Epithelial cell of proximal tubule (primary cell): ENCODE data around the gene GRIA4. TPM values are rescaled to one million over a fixed set of nuclear protein-coding genes. Genes with fewer than 3 reads are reported as not detected.

Source experiments
- DNase-seq: peaks from one replicate; pipeline ENCODE4 v3.0.0-alpha.2; 2011; ENCODE audit warnings: low read depth
- H3K4me3 ChIP-seq: 2 replicates; pipeline ENCODE4 v1.5.1; 2011; ENCODE audit warnings: low read depth, mild to moderate bottlenecking, low read length
- total RNA-seq: library from RNA; depleted of rRNA; stranded (reverse); fragments of >200 nt; gene quantifications from 2 replicates; pipeline ENCODE4 v1.2.3, GENCODE V29; 2015
- TF ChIP-seq, protein P1 (sequence below): conservative IDR thresholded peaks from 2 replicates; pipeline ENCODE4 v1.5.1; 2012; ENCODE audit warnings: low read depth, mild to moderate bottlenecking, low read length

GRIA4 gene
- total RNA-seq, 1 donor from 2014 or later, result 0.69 TPM

DNA sequence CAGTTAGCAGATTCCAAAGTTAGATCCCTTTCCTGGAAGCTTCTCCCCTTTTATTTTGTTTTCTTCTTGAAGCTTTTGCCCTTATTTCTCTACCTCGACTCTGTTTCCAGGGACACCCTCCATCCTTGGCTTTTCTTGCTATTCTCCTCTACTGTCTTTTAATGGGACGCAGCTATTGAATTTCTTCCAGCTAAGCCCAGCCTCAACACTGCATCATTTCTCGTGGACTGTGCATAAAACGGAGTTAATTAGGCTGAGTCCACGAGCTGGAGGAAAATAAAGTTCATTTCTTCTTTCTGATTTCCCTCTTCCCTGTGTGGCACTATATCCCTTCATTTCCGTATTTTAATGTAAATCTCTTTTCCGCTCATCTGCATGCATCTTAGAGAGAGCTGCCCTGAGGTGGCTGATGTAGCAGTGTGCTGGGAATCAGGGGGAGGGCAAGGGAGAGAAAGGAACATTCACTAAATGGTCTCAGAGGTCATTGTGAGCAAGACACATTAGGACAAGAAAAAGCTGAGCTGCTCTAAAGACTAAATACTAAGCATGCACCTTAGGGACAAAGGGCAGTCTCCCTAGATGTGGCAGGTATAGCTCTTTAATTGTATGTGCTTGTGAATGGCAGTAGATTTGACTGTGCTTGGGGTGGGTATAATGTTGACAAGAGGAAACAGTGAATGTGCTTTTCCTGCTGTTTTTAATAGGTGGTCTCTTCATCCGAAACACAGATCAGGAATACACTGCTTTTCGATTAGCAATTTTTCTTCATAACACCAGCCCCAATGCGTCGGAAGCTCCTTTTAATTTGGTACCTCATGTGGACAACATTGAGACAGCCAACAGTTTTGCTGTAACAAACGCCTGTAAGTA lies 1.9 kb downstream of the GRIA4 start:
- DNase-seq, result no peak
- H3K4me3 ChIP-seq, result peak overlapping the region; percentile 53
- TF ChIP-seq, protein P1, sequence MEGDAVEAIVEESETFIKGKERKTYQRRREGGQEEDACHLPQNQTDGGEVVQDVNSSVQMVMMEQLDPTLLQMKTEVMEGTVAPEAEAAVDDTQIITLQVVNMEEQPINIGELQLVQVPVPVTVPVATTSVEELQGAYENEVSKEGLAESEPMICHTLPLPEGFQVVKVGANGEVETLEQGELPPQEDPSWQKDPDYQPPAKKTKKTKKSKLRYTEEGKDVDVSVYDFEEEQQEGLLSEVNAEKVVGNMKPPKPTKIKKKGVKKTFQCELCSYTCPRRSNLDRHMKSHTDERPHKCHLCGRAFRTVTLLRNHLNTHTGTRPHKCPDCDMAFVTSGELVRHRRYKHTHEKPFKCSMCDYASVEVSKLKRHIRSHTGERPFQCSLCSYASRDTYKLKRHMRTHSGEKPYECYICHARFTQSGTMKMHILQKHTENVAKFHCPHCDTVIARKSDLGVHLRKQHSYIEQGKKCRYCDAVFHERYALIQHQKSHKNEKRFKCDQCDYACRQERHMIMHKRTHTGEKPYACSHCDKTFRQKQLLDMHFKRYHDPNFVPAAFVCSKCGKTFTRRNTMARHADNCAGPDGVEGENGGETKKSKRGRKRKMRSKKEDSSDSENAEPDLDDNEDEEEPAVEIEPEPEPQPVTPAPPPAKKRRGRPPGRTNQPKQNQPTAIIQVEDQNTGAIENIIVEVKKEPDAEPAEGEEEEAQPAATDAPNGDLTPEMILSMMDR, result no peak

DNA sequence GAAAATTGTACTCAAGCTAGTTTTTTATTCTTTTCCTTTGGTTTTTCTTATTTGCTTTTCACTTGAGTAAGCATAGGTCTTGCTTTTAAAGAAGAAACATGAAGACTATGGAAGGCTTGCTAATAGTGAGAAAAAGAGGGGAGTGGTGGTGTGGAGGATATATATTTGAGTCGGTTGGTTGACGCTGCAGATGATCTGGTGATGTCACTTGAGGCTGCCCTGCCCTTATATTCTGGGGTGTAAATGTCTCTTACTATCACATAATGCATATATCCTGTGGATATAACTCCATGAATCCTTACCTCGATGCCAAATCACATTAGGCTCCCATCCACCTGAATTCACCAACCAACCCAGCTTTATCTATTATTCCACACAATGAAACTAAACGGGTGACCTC lies 2.9 kb downstream of the GRIA4 start:
- TF ChIP-seq, protein P1, result no peak
- no peak overlapping the region for H3K4me3 ChIP-seq
- no peak for DNase-seq

DNA sequence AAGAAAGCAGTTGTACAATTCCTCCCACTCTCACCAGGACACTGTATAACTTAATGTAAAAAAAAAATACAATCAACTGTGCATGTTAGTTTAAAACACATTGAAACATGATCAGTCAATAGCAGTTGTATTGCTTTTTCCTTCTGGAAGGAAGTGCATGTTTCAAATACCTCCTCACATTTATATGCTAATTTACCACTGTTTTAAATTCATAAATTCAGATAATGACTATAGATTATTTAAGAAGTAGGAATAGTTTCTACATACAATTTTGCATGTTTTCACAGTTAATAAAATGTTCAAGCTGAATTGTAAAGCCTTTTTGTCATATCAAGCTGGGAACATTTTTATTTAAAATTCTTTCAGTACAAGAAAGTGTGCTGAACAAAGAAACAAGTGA lies 3.3 kb downstream of the GRIA4 start:
- TF ChIP-seq, protein P1, result no peak
- DNase-seq, result no peak
- H3K4me3 ChIP-seq, result no peak overlapping the region

DNA sequence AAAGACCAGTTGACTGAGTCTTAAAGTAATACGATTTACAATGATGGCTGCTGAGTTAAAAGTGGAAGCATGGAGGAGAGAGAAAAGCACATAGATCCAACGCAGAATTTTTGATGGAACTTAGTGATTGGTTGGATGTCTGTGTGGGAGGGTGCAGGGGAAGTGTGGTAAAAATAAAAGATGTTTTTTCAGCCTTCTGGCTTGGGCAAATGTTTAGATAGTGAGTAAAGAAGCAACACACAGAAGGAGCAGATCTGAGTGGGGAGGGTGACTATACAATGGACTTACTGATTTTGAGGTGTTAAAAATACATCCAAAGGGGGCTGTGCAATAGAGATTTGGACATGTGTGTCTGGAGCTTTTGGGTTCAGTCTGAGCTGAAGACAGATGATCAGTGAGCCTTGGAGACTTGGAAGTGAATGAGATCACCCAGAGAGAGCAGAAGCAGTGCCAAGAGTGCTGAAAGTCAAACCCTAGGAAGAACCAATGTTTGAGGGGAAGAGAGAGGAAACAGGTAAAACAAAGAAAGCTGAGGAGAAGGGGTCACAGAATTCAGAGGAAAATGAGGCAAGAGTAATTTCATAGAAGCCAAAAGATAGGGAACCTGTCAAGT lies 8.6 kb downstream of the GRIA4 start:
- no peak for DNase-seq

DNA sequence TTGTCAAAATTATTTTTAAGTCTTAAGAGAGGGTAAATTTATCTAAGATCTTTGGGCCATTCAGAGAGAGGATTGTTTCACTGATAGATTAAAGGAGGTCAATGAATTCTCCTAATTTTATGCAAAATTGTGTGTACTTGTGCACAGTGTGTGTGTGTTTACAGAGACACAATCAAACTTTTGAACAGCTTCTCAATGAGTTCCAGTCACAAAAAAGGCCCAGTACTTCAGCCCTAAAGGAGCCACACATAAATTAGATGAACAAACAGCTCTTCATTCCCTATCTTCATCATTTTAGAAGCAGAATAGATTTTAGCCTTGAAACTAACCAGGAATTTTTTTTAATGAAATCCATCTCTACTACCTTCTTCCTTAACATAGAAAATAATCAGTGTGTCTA lies 9.7 kb downstream of the GRIA4 start:
- DNase-seq, result no peak
- TF ChIP-seq, protein P1, result no peak
- H3K4me3 ChIP-seq, result no peak overlapping the region

More for the DNA sequence above, 8.6 kb downstream of the GRIA4 start:
- H3K4me3 ChIP-seq, result no peak overlapping the region
- TF ChIP-seq, protein P1, result no peak

DNA sequence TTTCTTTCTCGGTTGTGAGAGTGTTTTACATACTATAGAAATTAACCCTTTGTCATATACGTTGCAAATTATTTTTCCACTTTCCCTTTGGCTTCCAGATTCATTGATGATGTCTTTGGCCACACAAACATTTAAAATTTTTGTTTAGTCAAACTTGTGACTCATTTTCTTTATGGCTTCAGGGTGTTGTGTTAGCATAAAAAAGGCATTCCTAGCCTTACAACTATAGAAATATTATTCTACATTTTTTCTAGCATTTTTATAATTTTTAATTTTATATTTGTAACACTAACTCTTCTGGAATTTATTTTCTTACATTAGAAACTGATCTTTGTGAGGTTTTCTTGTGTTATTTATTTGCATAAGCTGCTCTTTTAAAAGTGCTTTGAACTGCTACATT lies 12.1 kb downstream of the GRIA4 start:
- TF ChIP-seq, protein P1, result no peak
- H3K4me3 ChIP-seq, result no peak overlapping the region
- no peak for DNase-seq
